ENCODE data around the gene STARD7.

The STARD7 gene

GRCh38 chr2:96197546-96198255 is 10.9 kb downstream of the STARD7 start:
- peak; percentile 68 for DNase-seq (ENCODE audit: low read depth)

- DNase-seq (ENCODE audit: low read depth) = peak; percentile 85
Measured at GRCh38 chr2:96195410-96196066, 13.1 kb downstream of the STARD7 start.

GRCh38 chr2:96191937-96192670 is 16.5 kb downstream of the STARD7 start:
- no peak for DNase-seq (ENCODE audit: low read depth)

- no peak for DNase-seq (ENCODE audit: low read depth)
Measured at GRCh38 chr2:96188821-96189526, 19.7 kb downstream of the STARD7 start.

GRCh38 chr2:96186562-96186961 is 22.1 kb downstream of the STARD7 start:
- DNase-seq (ENCODE audit: low read depth) = no peak

- no peak for DNase-seq (ENCODE audit: low read depth)
Measured at GRCh38 chr2:96185516-96185915, 23.1 kb downstream of the STARD7 start.

- no peak for DNase-seq (ENCODE audit: low read depth)
Measured at GRCh38 chr2:96184989-96185388, 23.6 kb downstream of the STARD7 start.

GRCh38 chr2:96184188-96184587 is 24.4 kb downstream of the STARD7 start:
- no peak for DNase-seq (ENCODE audit: low read depth)

GRCh38 chr2:96181529-96181928 is 27.1 kb downstream of the STARD7 start:
- DNase-seq (ENCODE audit: low read depth) = no peak

- no peak for DNase-seq (ENCODE audit: low read depth)
Measured at GRCh38 chr2:96180521-96180920, 28.1 kb downstream of the STARD7 start.

- no peak for DNase-seq (ENCODE audit: low read depth)
Measured at GRCh38 chr2:96180002-96180401, 28.6 kb downstream of the STARD7 start.

- no peak for DNase-seq (ENCODE audit: low read depth)
Measured at GRCh38 chr2:96176661-96177060, 32.0 kb downstream of the STARD7 start.

- peak; percentile 46 for DNase-seq (ENCODE audit: low read depth)
Measured at GRCh38 chr2:96175951-96176350, 32.7 kb downstream of the STARD7 start.

GRCh38 chr2:96174251-96175144 is 34.1 kb downstream of the STARD7 start:
- DNase-seq (ENCODE audit: low read depth) = peak; percentile 71

GRCh38 chr2:96171831-96172230 is 36.8 kb downstream of the STARD7 start:
- DNase-seq (ENCODE audit: low read depth) = no peak

- no peak for DNase-seq (ENCODE audit: low read depth)
Measured at GRCh38 chr2:96170626-96171025, 38.0 kb downstream of the STARD7 start.

- no peak for DNase-seq (ENCODE audit: low read depth)
Measured at GRCh38 chr2:96169868-96170507, 38.6 kb downstream of the STARD7 start.

- no peak for DNase-seq (ENCODE audit: low read depth)
Measured at GRCh38 chr2:96167407-96168013, 41.1 kb downstream of the STARD7 start.

GRCh38 chr2:96164459-96165184 is 44.0 kb downstream of the STARD7 start:
- DNase-seq (ENCODE audit: low read depth) = no peak

All from ELR (cell line).